Measurements from ENCODE around the gene CASZ1. TPM values are rescaled to one million over a fixed set of nuclear protein-coding genes. Genes with fewer than 3 reads are reported as not detected.

The CASZ1 gene
- total RNA-seq, 1 experiment from 2014 or later, result 0.58 TPM

DNA sequence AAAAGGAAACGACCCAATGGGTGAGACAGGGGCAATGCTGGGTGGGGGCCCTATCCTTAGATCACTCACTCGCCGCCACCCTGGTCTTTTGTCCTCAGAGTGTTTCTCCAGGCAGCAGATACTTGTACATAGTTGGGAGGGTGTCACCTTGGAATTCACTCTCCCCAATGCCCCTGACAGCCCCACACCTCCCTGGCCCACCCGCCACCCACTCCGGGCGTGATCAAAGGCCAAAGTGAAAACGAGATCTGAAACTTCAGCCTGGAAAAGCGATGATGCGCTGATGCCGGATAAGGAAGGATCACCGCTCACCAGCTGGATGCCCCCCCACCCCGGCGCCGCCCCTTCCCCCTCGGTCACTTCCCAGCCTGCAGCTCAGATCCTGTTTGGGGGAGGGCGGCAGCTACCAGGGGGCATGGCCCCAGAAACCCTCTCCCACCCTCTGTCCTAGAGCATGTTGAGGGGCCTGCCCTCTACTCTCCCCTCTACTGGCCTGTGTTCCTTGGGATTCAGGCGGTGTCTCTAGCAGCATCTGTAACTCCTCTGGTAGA, 33.6 kb upstream of the CASZ1 start:
- DNase-seq (ENCODE audit: low read depth in 1 of 2, low spot score in 2 of 2), result no peak

GRCh38 chr1:10829067-10829818, 32.8 kb upstream of the CASZ1 start:
- Histone ChIP-seq H3K4me1 (replicated peaks) (no peaks in the 10 kb centered on the region), H3K4me3 (no peak overlapping the region), H3K9me3 (replicated peaks) (no peaks in the 10 kb centered on the region), H3K27me3 (replicated peaks) (peaks cover 21% of the 10 kb centered on the region; the same call in 1 of the 2 replicates), H3K36me3 (no peaks in the 10 kb centered on the region), H3K27ac (no peak overlapping the region)
- no peak for DNase-seq (ENCODE audit: low read depth in 1 of 2, low spot score in 2 of 2)

More for the DNA sequence above, 33.6 kb upstream of the CASZ1 start:
- no peaks in the 10 kb centered on the region for H3K4me1 ChIP-seq (replicated peaks)
- H3K27me3 ChIP-seq (replicated peaks), result peaks cover 26% of the 10 kb centered on the region
- no peak overlapping the region for H3K27ac ChIP-seq
- no peaks in the 10 kb centered on the region for H3K36me3 ChIP-seq
- no peak overlapping the region for H3K4me3 ChIP-seq
- H3K9me3 ChIP-seq (replicated peaks), result no peaks in the 10 kb centered on the region

DNA sequence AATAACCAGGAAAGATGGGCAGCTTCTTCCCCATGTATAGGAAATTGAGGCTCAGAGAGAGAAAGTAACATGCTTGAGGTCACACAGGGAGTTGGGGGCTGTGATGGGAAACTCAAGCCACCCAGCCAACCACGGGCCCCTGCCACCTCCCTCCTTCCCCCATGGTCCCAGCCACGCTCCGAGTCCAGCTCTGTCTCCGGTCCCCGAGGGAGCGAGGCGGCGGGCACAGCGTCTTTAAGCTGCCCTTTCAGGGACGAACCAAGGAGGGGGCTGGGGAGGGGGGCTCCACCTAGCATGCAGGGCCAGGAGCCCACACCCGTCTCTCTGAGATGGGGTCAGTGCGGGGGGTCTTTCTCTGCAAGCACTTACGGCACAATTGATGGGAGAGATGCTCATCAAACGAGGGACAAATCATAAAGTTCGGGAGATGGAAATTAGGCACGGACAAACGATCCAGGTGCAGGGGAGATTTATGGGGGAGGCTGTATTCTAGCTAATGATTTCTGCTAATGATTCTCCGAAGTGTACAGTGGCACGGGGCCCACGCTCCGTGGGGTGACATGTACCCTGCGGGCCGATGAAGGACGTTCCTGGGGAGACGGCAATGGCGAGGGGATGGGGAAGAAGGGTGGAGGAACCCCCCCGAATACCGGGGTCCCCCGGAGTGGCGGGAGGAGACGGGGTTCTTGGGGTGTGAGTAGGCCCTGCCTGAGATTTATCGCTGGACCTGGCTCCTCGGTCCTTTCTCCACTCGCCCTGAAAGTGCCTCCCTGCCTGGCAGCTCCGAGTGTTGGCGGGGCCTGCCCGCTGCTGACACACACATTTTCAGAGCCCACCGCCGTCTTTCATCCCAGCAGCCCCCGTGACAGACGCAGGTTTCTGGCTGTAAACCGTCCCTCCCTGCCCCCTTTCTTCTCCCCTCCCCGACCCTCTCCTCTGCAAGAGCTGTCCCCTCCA, 31.2 kb upstream of the CASZ1 start:
- H3K4me1 ChIP-seq (replicated peaks), result no peaks in the 10 kb centered on the region
- H3K36me3 ChIP-seq, result no peaks in the 10 kb centered on the region
- H3K4me3 ChIP-seq, result no peak overlapping the region
- DNase-seq (ENCODE audit: low read depth in 1 of 2, low spot score in 2 of 2), result no peak
- H3K9me3 ChIP-seq (replicated peaks), result no peaks in the 10 kb centered on the region
- H3K27ac ChIP-seq, result no peak overlapping the region
- peaks cover 24% of the 10 kb centered on the region; the same call in 1 of the 2 replicates for H3K27me3 ChIP-seq (replicated peaks)

DNA sequence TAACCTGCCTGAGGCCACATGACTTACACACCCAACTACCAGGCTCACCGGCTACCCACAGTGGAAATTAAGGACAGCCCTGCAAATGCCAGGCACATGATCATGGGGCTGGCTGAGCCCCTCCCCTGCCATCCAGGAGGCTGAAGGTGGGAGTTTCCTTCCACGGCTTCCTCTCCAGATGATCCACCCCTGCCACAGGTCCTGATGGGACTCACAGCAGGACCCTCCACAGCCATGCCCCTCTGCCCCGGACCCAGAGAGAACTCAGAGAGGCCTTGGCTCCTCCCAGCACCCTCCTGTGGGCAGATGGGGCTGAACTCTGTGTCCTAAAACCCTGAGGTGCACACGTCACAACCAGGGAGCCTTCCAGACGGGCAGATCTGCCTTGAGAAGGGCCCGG, 29.1 kb upstream of the CASZ1 start:
- Histone ChIP-seq H3K36me3 (no peaks in the 10 kb centered on the region), H3K9me3 (replicated peaks) (no peaks in the 10 kb centered on the region), H3K4me3 (no peak overlapping the region), H3K27me3 (replicated peaks) (peaks cover 32% of the 10 kb centered on the region; the same call in 1 of the 2 replicates), H3K27ac (no peak overlapping the region), H3K4me1 (replicated peaks) (no peaks in the 10 kb centered on the region)
- no peak for DNase-seq (ENCODE audit: low read depth in 1 of 2, low spot score in 2 of 2)

GRCh38 chr1:10824821-10825540, 28.5 kb upstream of the CASZ1 start:
- Histone ChIP-seq H3K4me1 (replicated peaks) (no peaks in the 10 kb centered on the region), H3K36me3 (no peaks in the 10 kb centered on the region), H3K27me3 (replicated peaks) (peaks cover 35% of the 10 kb centered on the region; the same call in 1 of the 2 replicates), H3K4me3 (no peak overlapping the region), H3K27ac (no peak overlapping the region), H3K9me3 (replicated peaks) (no peaks in the 10 kb centered on the region)
- DNase-seq (ENCODE audit: low read depth in 1 of 2, low spot score in 2 of 2), result peak in 1 of 2 experiments; percentile 59

DNA sequence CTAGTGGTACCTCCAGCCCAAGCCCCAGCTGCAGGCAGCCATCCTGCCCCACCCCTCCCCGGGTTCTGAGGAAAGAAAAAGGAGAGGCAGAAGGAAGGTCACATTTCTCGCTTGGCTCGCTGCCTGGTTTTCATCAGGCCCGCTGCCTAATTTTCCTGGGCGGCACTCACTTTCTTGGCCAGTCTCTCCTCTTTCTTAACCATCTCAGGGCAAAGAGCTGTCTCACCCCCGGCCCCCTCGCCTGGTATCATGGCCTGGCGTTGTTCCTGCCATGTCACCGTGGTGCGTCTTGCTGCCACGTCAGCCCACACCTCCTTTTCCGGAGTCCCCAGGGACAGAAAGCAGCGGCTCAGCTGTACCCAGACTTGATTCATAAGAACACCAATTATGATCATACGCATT, 26.6 kb upstream of the CASZ1 start:
- no peak overlapping the region for H3K27ac ChIP-seq
- peaks cover 43% of the 10 kb centered on the region for H3K27me3 ChIP-seq (replicated peaks)
- H3K4me3 ChIP-seq, result no peak overlapping the region
- H3K4me1 ChIP-seq (replicated peaks), result no peaks in the 10 kb centered on the region
- DNase-seq (ENCODE audit: low read depth in 1 of 2, low spot score in 2 of 2), result no peak
- no peaks in the 10 kb centered on the region for H3K9me3 ChIP-seq (replicated peaks)
- no peaks in the 10 kb centered on the region for H3K36me3 ChIP-seq

DNA sequence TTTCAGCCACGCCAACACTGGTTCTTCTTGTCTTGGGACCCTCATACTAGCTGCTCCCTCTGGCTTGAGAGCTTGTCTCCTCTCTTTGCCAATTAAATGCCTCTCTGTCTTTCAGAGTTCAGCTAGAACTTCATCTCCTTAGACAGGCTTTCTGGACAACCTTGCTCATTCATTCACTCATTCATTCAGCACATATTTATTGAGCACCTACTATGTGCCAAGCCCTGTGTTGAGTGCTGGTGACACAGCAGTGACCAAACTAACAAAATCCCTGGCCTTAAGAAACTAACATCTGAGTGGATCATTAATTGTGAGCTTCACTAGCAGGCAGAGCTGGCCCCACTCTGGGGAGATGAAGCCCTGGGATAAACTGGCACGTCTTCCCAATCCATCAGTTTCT, 24.9 kb upstream of the CASZ1 start:
- Histone ChIP-seq H3K27ac (no peak overlapping the region), H3K4me3 (no peak overlapping the region), H3K27me3 (replicated peaks) (peaks cover 44% of the 10 kb centered on the region), H3K9me3 (replicated peaks) (no peaks in the 10 kb centered on the region), H3K4me1 (replicated peaks) (no peaks in the 10 kb centered on the region), H3K36me3 (no peaks in the 10 kb centered on the region)
- no peak for DNase-seq (ENCODE audit: low read depth in 1 of 2, low spot score in 2 of 2)

- Histone ChIP-seq H3K9me3 (replicated peaks) (no peaks in the 10 kb centered on the region), H3K4me1 (replicated peaks) (no peaks in the 10 kb centered on the region), H3K4me3 (no peak overlapping the region), H3K27me3 (replicated peaks) (peaks cover 44% of the 10 kb centered on the region), H3K27ac (no peak overlapping the region), H3K36me3 (no peaks in the 10 kb centered on the region)
- no peak for DNase-seq (ENCODE audit: low read depth in 1 of 2, low spot score in 2 of 2)
Measured at GRCh38 chr1:10820422-10820821, 24.0 kb upstream of the CASZ1 start.

DNA sequence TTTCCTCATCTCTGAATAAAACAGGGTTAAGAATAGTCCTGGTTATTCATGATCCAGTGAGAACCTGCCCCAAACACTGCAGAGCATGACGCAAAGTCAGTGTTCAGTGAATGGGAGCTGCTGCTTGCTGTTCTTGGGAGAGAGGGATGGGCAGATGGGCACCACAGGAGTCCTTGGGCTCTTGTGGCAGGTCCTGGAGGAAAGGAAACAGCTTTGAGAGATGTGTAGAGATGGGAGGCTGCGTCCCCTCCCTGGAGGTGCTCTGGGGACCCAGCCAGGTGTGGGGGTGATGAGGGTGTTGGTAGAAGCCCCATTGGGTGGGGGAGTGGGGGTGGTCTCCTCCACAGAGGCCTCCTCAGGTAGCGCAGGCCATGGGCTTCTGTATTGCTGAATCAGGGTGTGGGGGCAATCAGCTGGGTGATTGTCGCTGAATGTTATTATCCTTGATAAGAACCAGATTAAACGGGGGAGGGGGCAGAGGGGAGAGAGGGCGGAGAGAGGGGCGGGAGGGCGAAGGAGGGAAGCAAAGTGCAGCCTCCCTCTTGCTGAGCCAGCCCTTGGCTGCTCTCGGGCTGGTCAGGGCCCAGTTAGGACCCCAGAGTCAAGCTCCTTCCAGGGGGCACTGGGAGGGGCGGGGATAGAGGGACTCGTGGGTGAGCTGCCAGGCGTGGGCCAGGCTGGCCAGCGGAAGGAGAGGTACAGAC, 22.9 kb upstream of the CASZ1 start:
- Histone ChIP-seq H3K9me3 (replicated peaks) (no peaks in the 10 kb centered on the region), H3K27me3 (replicated peaks) (peaks cover 40% of the 10 kb centered on the region), H3K4me1 (replicated peaks) (no peaks in the 10 kb centered on the region), H3K4me3 (no peak overlapping the region), H3K36me3 (no peaks in the 10 kb centered on the region), H3K27ac (no peak overlapping the region)
- no peak for DNase-seq (ENCODE audit: low read depth in 1 of 2, low spot score in 2 of 2)

DNA sequence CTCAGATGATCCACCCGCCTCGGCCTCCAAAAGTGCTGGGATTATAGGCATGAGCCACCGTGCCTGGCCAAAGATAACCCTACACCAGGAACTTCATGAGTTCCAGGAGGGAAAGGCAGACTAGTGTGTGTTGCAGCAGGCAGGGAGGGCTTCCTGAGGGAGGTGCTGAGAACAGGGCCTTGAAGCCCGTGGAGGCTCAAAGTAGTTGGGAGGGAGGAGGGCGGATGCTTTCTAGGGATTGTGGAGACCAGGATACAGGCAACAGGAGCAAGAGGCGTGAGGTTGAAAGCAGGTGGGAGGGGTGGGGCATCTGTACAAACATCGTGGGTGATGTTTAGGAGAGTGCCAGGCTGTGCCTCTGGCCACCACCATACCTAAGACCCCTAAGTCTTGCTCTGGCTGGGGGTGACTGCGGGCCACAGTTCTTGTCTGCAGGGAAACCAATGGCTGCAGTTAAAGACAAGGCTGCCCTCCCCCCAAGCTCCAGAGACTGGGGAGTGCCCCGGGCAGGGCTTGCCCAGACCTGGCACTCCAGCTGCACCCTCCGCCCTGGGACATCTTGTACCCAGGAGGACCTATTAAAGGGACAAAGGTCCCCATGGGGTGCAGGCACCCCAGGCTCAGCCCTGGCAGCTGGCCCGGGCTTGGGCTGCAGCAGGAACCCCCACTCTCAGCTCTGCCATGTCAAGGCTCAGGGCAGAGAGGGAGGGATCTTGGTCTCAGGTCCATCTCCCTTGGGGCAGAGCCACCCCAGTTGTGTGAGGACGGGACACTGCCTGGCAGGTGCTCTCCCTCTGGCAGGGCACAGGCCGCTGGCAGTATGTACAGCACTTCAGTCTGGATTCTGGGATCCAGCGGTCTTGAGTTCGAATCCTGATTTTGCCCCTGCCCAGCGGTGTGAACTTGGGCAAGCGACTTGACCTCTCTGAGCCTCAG, 22.1 kb upstream of the CASZ1 start:
- H3K9me3 ChIP-seq (replicated peaks), result no peaks in the 10 kb centered on the region
- H3K27me3 ChIP-seq (replicated peaks), result peaks cover 37% of the 10 kb centered on the region
- DNase-seq (ENCODE audit: low read depth in 1 of 2, low spot score in 2 of 2), result no peak
- H3K4me3 ChIP-seq, result no peak overlapping the region
- H3K36me3 ChIP-seq, result no peaks in the 10 kb centered on the region
- no peak overlapping the region for H3K27ac ChIP-seq
- no peaks in the 10 kb centered on the region for H3K4me1 ChIP-seq (replicated peaks)

DNA sequence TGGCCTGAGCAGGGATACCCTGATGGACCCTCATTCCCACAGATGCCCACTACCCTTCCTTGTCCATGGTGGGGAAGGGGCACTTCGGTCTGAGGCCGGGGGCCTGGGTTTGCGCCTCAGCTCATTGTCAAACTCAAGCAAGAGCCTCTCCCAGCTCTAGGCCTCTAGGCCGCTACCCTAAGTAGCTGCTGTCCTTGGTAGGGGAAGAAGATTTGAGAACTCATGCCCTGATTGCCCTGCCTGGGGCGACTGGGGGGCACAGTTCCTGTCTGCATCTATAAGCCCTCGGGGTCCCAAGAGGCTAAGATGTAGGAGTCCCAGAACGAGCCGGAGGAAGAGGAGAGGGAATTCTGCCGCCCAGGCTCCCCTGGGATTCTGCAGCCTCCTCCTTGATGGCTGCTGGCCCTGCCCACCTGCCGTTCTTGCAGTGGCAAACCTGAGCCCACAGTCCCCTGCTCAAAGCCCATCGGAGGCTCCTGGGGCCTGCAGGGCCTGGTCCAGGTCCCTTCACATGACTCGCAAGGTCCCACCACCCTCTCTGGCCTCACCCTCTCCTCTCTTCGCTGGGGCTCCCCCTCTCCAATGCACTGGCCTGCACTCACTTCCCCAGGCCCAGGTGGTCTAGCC, 20.4 kb upstream of the CASZ1 start:
- Histone ChIP-seq H3K4me1 (replicated peaks) (no peaks in the 10 kb centered on the region), H3K4me3 (no peak overlapping the region), H3K27me3 (replicated peaks) (peaks cover 40% of the 10 kb centered on the region), H3K9me3 (replicated peaks) (no peaks in the 10 kb centered on the region), H3K27ac (no peak overlapping the region), H3K36me3 (no peaks in the 10 kb centered on the region)
- no peak for DNase-seq (ENCODE audit: low read depth in 1 of 2, low spot score in 2 of 2)

DNA sequence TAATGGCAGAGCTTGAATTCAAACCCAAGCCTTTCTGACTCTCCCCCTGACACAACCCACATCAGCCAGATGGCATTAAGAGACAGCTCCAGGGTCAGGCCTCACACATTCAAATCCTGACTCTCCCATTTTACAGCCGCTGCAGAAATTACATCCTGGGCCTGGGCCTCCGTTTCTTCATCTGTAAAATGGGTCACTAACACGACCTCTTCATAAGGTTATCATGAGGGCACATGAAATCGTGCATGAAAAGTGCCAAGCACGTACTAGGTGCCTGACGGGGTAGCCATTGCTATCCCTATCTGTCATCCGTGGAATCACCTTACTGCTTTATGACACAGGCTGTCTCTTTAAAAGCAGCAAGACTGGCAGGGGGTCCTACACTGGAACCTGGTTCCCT, 19.8 kb upstream of the CASZ1 start:
- H3K27me3 ChIP-seq (replicated peaks), result peaks cover 43% of the 10 kb centered on the region
- no peak overlapping the region for H3K4me3 ChIP-seq
- no peaks in the 10 kb centered on the region for H3K4me1 ChIP-seq (replicated peaks)
- H3K36me3 ChIP-seq, result no peaks in the 10 kb centered on the region
- DNase-seq (ENCODE audit: low read depth in 1 of 2, low spot score in 2 of 2), result no peak
- no peak overlapping the region for H3K27ac ChIP-seq
- no peaks in the 10 kb centered on the region for H3K9me3 ChIP-seq (replicated peaks)

Data from SJSA1 (cell line).